ENCODE results near the gene IL1RAPL1.

Gene IL1RAPL1

DNA sequence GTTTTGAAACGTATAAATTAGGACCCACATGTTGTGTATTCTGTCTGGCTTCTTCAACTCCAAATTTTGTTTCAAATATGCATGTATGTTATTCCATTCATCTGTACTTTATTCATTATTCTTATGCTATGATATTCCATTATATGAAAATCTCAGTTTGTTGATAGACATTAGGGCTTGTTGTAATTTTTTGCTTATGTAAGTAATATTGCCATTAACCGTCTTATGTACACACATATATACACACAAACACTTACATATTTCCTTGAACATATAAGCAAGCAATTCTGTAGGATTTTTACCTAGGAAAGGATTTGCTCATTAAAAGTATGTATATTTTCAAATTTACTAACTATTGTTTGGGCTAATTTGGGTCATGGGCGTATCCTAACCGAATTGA lies 820.1 kb downstream of the IL1RAPL1 start:
- in situ Hi-C loops (cut with MboI; ENCODE audit: low sequenced_read_pairs, unreplicated experiment) = no loop called here
- TF ChIP-seq, protein P1, sequence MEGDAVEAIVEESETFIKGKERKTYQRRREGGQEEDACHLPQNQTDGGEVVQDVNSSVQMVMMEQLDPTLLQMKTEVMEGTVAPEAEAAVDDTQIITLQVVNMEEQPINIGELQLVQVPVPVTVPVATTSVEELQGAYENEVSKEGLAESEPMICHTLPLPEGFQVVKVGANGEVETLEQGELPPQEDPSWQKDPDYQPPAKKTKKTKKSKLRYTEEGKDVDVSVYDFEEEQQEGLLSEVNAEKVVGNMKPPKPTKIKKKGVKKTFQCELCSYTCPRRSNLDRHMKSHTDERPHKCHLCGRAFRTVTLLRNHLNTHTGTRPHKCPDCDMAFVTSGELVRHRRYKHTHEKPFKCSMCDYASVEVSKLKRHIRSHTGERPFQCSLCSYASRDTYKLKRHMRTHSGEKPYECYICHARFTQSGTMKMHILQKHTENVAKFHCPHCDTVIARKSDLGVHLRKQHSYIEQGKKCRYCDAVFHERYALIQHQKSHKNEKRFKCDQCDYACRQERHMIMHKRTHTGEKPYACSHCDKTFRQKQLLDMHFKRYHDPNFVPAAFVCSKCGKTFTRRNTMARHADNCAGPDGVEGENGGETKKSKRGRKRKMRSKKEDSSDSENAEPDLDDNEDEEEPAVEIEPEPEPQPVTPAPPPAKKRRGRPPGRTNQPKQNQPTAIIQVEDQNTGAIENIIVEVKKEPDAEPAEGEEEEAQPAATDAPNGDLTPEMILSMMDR (IDR thresholded peaks at IDR 0.05; ENCODE audit: borderline replicate concordance, control extremely low read depth, extremely low read depth, insufficient read depth, missing control alignments) = no peak
- DNase-seq (ENCODE audit: low spot score) = no peak

DNA sequence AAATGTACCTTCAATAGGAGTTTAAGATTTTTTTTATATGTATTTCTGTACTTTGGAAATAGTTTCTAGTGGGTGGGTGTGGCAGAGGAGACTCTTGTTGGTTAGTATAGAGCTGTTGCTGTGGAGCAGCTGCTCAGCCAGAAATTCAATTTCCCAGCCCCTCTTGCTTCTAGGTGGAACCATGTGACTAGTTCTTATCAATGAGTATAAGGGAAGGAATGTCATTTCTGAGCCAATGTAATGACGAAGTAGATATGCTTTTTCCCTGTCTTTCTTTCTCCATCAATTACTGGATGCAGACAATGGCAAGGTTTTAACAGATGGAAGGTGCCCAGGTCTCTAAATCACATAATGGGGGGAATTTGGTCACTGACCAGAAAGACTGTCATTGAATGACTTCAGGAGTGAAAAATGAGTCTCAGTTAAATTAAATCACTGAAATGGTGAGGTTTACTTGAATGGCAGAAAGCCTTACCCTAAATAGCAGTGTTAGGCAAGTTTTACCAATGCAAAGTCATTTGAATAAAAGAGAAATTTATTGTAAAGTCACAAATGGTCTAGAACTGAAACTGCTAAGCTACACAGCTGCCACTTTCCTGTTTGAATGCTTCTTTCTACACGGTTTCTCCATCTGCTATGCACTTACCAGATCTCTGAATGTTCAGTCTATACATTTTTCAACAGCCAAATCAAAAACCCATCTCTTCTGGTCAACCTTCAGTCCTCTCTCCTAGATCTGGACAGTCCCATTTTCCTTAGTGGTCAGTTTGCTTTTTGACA lies 832.7 kb downstream of the IL1RAPL1 start:
- no peak for DNase-seq (ENCODE audit: low spot score)
- in situ Hi-C loops (cut with MboI; ENCODE audit: low sequenced_read_pairs, unreplicated experiment) = no loop called here
- TF ChIP-seq, protein P1 (IDR thresholded peaks at IDR 0.05; ENCODE audit: borderline replicate concordance, control extremely low read depth, extremely low read depth, insufficient read depth, missing control alignments) = no peak

DNA sequence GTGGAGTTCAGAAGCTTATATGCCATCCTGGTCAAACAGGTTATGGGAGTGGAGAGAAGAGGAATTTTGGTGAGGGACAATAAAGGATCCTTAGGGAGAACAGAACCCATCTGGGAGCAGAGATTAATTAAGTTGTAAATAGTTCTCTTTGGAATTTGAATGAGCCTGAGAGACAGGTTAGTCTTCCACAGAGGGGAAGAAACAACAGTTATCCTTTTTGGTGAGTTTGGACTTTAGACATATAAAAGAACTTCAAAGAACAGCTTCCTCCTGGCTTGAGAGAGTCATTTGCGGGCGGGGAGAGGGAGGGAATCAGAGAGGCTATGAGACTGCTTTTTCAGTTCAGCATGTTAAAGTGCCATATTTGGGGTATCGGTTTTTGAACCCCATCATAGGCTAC lies 834.8 kb downstream of the IL1RAPL1 start:
- in situ Hi-C loops (cut with MboI; ENCODE audit: low sequenced_read_pairs, unreplicated experiment) = no loop called here
- DNase-seq (ENCODE audit: low spot score) = no peak
- TF ChIP-seq, protein P1 (IDR thresholded peaks at IDR 0.05; ENCODE audit: borderline replicate concordance, control extremely low read depth, extremely low read depth, insufficient read depth, missing control alignments) = no peak

- DNase-seq (ENCODE audit: low spot score) = no peak
- in situ Hi-C loops (cut with MboI; ENCODE audit: low sequenced_read_pairs, unreplicated experiment) = no loop called here
- TF ChIP-seq, protein P1 (IDR thresholded peaks at IDR 0.05; ENCODE audit: borderline replicate concordance, control extremely low read depth, extremely low read depth, insufficient read depth, missing control alignments) = no peak
Measured at GRCh38 chrX:29431895-29432294, 844.6 kb downstream of the IL1RAPL1 start.

DNA sequence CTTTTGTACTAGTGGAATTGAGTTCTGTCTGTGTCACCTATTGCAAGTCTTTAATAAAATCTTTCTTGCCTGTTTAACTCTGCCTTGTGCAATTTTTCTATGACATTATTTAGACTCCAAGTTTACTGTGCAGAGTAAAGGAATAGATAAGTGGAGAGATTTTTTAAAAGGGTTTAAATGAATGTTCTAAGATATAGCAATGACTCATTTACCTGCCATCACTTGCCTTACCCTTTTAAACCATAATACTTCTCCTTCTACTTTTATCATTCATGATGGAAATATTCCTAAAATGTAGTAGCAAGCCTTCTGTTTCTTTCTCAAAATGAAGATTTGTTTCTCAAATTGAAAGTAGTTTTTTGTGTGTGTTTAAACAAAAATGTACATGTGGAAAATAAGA lies 845.3 kb downstream of the IL1RAPL1 start:
- in situ Hi-C loops (cut with MboI; ENCODE audit: low sequenced_read_pairs, unreplicated experiment) = no loop called here
- no peak for DNase-seq (ENCODE audit: low spot score)
- TF ChIP-seq, protein P1 (IDR thresholded peaks at IDR 0.05; ENCODE audit: borderline replicate concordance, control extremely low read depth, extremely low read depth, insufficient read depth, missing control alignments) = no peak

DNA sequence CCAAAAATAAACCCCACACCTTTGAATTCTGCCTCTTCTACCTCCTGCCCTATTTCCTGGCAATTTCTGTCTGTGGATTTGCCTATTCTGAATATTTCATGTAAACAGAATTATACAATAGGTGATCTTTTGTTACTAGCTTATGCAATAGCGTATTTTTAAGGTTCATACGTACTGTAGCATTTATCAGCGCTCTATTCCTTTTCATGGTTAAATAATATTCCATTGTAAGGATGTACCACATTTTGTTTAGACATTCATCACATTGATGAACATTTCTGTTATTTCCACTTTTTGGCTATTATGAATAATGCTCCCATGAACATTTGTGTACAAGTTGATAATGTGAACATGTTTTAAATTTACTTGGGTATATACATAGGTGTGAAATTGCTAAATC lies 847.7 kb downstream of the IL1RAPL1 start:
- no peak for DNase-seq (ENCODE audit: low spot score)
- TF ChIP-seq, protein P1 (IDR thresholded peaks at IDR 0.05; ENCODE audit: borderline replicate concordance, control extremely low read depth, extremely low read depth, insufficient read depth, missing control alignments) = no peak
- in situ Hi-C loops (cut with MboI; ENCODE audit: low sequenced_read_pairs, unreplicated experiment) = no loop called here

Data from GM13976 (cell line).